KMS-11 (cell line): ENCODE data around the gene GSTO2.

Experiments
- H2AFZ ChIP-seq: fragments of 200-600 bp; sonication (generic); 2 replicates; pipeline ENCODE4 v1.6.1; 2016; ENCODE audit warnings: antibody characterized with exemption, mixed run types, low read depth
- H3K27ac ChIP-seq: fragments of 200-600 bp; sonication (generic); 2 replicates; pipeline ENCODE4 v1.6.1; 2016; ENCODE audit warnings: mild to moderate bottlenecking, mixed run types
- H3K27me3 ChIP-seq: fragments of 200-600 bp; sonication (generic); 2 replicates; pipeline ENCODE4 v1.6.1; 2017; ENCODE audit warnings: mild to moderate bottlenecking, low read depth, mixed run types, moderate library complexity; ENCODE audit not compliant: insufficient read depth
- H3K36me3 ChIP-seq: fragments of 200-600 bp; sonication (generic); 2 replicates; pipeline ENCODE4 v1.6.1; 2017; ENCODE audit warnings: mild to moderate bottlenecking, mixed run types; ENCODE audit not compliant: insufficient read depth
- H3K4me1 ChIP-seq: fragments of 200-600 bp; sonication (generic); 2 replicates; pipeline ENCODE4 v1.6.1; 2016; ENCODE audit warnings: mild to moderate bottlenecking, low read depth, mixed run types; ENCODE audit not compliant: poor library complexity, severe bottlenecking
- H3K4me2 ChIP-seq: fragments of 200-600 bp; sonication (generic); 2 replicates; pipeline ENCODE4 v1.7.0; 2016; ENCODE audit warnings: mild to moderate bottlenecking, mixed run types
- H3K4me3 ChIP-seq: fragments of 200-600 bp; sonication (generic); IDR thresholded peaks from 2 replicates; pipeline ENCODE4 v1.6.1; 2017; ENCODE audit warnings: low read depth, low read length, mixed read lengths; ENCODE audit not compliant: insufficient read depth
- H3K79me2 ChIP-seq: fragments of 200-600 bp; sonication (generic); 2 replicates; pipeline ENCODE4 v1.6.1; 2016; ENCODE audit warnings: low read depth, mixed run types; ENCODE audit not compliant: insufficient read depth
- H3K9ac ChIP-seq: fragments of 200-600 bp; sonication (generic); 2 replicates; pipeline ENCODE4 v1.6.1; 2016; ENCODE audit warnings: mild to moderate bottlenecking, mixed run types
- H4K20me1 ChIP-seq: fragments of 200-600 bp; sonication (generic); 2 replicates; pipeline ENCODE4 v1.6.1; 2016; ENCODE audit warnings: mild to moderate bottlenecking, mixed run types; ENCODE audit not compliant: insufficient read depth
- CTCF ChIP-seq: fragments of 200-600 bp; sonication (generic); conservative IDR thresholded peaks from 2 replicates; pipeline ENCODE4 v1.6.1; 2017; ENCODE audit warnings: low read depth, mild to moderate bottlenecking, antibody characterized with exemption, low read length, moderate library complexity, mixed read lengths

GSTO2 gene

GRCh38 chr10:104351919-104352318 lies 82.9 kb downstream of the GSTO2 start:
- Histone ChIP-seq H3K4me2 (peak overlapping the region; percentile 13; the same call in 1 of the 2 replicates), H2AFZ (no peak overlapping the region), H3K9ac (no peak overlapping the region)

GRCh38 chr10:104353325-104354048 lies 84.5 kb downstream of the GSTO2 start, which contains the start of gene CFAP58:
CFAP58 (plus strand) TSS chr10:104353833; CDS start chr10:104353898, 65 bp downstream.
- peak; percentile 66; the same call in 1 of the 2 replicates for TF ChIP-seq CTCF
- peak within 1 kb of the TSS; percentile 84 for H2AFZ ChIP-seq
- no peak within 1 kb of the TSS for H3K9ac ChIP-seq

More at GRCh38 chr10:104351919-104352318, 82.9 kb downstream of the GSTO2 start:
- H3K79me2 ChIP-seq = no peaks in the 10 kb centered on the region
- no peak overlapping the region for H3K27ac ChIP-seq
- TF ChIP-seq CTCF = no peak
- H4K20me1 ChIP-seq = no peaks in the 10 kb centered on the region
- H3K4me1 ChIP-seq = peaks cover 29% of the 10 kb centered on the region
- no peaks in the 10 kb centered on the region for H3K27me3 ChIP-seq
- H3K4me3 ChIP-seq = no peak overlapping the region
- no peaks in the 10 kb centered on the region for H3K36me3 ChIP-seq

More at GRCh38 chr10:104353325-104354048, 84.5 kb downstream of the GSTO2 start, which contains the start of gene CFAP58:
- Histone ChIP-seq H3K79me2 (no peaks in the 10 kb centered on the region), H3K27ac (no peak within 1 kb of the TSS), H3K4me3 (no peak within 1 kb of the TSS), H3K4me1 (peaks cover 29% of the 10 kb centered on the region), H3K4me2 (peak within 1 kb of the TSS; percentile 77), H3K36me3 (no peaks in the 10 kb centered on the region), H3K27me3 (no peaks in the 10 kb centered on the region), H4K20me1 (no peaks in the 10 kb centered on the region)
